Stimulated activated CD4-positive, alpha-beta T cell treated with anti-CD3 and anti-CD28 coated beads, Interleukin-2, amount 100 ng/mL, for 48 hours (primary cell): ENCODE measurements around the gene MAGI1.

Experiments used
- DNase-seq, 2 donors: peaks; one replicate each; pipeline ENCODE4 v3.0.0-alpha.2; 2020

The MAGI1 gene

GRCh38 chr3:65493371-65493882 is 545.3 kb downstream of the MAGI1 start:
- DNase-seq, result no peak

GRCh38 chr3:65492249-65492648 is 546.5 kb downstream of the MAGI1 start:
- DNase-seq, result no peak

- DNase-seq, result no peak
These were observed 548.6 kb downstream of the MAGI1 start for GRCh38 chr3:65490114-65490513.

DNA sequence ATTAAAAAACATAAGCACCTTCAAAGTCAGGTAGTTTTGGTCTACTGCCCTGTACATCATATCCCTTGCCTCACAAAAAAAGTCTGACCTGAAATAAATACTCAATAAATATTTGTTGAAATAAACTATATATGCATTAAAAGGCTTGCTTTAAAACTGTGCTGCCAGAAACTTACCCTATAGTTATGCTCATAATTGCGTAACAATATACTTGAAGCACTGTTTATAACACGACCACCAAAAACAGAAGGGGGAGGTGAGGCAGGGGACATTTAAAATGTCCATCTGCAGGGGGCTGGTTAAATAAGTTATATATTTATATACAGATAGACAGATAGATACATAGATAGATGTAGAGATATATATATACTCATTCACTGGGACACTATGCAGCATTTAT is 549.5 kb downstream of the MAGI1 start:
- DNase-seq, result no peak

- no peak for DNase-seq
These were observed 552.8 kb downstream of the MAGI1 start for GRCh38 chr3:65485826-65486469.

DNA sequence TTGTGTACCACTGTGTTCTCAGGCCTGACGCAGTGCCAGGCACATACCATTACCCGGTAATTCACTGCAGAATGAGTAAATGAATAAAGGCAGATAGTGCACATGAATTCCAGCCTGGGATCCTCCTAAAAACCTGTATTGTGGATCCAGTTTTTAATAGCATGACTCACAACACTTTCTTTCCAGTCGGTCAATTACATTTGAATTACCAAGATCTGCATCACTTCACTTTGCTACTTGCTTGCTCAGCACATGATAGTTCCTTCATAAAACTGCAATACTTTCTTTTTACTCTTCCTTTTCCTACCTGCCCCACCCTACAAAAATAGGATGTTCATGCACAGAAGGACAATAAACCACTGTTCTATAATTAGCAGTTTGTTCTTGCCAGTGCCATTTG is 553.8 kb downstream of the MAGI1 start:
- DNase-seq, result no peak

GRCh38 chr3:65483480-65483879 is 555.2 kb downstream of the MAGI1 start:
- no peak for DNase-seq

- DNase-seq, result no peak
These were observed 555.7 kb downstream of the MAGI1 start for GRCh38 chr3:65483011-65483410.

DNA sequence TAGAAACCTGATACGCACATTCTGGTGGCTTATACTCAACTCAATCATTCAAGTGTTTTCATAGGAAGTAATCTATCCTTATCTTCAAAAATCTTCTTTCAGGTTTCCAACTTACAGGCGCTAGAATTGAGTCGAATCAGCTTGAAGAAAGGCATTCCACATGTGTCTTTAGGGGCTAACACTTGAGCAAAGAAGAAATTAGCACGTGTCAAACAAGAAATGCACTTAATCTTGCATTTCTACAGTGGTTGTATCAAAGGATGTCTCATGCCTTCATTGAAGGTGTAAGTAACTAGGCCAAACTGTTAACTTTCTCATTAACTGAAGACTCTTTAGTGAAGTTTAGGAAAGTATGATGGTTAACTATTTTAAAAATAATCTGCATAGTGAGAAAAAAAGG is 557.6 kb downstream of the MAGI1 start:
- no peak for DNase-seq

DNA sequence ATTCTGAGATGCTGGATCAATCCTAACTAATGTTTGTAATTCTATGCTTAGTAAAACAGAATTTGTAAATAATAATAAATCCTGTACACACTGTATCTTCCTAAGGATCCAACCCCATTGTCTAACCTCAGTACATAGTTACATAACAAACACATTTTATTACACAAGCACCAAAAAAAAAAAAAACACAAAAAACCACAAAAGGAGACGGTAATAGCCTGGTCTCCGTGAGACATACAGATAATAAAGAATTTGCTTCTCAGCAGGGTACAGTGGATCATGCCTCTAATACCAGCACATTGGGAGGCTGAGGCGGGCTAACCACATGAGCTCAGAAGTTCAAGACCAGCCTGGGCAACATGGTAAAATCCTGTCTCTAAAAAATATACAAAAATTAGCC is 558.7 kb downstream of the MAGI1 start:
- no peak for DNase-seq

GRCh38 chr3:65478551-65479500 is 559.9 kb downstream of the MAGI1 start:
- DNase-seq, result no peak

DNA sequence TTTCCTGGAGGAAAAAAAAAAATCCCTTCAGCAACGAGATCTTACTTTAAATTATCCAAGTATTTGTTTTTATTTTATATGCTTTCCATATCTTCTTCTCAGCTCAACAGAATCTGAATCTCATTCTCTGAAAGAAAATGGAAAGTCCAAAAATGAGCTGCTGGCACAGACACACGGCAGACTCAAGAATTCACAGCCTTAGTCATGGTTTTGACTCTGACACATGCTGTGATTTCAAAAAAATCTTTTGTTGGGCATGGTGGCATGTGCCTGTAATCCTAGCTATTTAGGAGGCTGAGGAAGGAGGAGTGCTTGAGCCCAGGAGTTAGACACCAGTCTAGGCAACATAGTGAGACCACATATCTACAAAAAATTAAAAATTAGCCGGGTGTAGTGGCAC is 565.0 kb downstream of the MAGI1 start:
- no peak for DNase-seq

DNA sequence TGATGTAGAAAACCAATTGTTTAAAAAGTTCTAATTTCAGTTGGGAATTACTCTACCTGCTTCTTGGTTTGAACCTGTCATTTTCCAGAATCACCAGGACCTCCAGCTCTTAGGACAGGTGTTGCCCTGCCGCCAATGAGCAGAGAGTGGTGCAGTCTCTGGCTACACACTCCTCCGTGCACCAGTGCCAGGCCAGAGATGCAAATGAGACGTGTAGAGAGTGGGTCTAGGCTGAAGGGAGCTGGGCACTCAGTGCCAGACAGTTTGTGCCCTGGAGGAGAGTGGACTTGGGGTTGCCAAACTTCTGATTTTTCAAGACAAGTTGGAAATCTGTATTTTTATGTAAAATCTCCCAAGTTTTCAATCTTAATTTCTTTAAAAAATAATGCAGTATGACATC is 566.2 kb downstream of the MAGI1 start:
- DNase-seq, result no peak

- DNase-seq, result no peak
These were observed 572.3 kb downstream of the MAGI1 start for GRCh38 chr3:65466300-65466988.

DNA sequence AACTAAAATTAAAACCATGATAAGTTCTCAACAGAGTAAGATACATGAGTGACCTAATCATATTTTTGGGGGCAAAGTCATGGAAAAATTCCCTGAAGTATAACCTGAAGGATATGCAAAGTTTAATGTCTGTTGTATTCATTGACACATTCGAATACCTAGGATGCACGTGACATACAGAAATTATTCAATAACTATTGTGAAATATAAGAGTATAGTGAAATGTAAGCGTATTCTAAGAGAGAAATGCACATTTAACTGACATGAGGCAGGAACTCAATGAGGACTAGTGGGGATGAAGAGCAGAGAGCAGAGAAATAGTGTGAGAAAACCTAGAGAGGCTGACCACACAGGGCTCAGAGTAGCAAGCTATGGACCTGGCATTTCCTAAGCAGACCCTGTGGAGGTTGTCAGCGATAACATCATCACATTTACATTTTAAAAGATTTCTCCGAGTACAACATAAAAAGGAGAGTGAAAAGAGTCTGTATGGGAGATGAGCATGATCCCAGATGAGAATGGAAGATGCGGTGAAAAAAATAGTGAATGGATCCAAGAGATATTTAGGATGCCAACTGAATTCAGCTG is 588.8 kb downstream of the MAGI1 start:
- no peak for DNase-seq

DNA sequence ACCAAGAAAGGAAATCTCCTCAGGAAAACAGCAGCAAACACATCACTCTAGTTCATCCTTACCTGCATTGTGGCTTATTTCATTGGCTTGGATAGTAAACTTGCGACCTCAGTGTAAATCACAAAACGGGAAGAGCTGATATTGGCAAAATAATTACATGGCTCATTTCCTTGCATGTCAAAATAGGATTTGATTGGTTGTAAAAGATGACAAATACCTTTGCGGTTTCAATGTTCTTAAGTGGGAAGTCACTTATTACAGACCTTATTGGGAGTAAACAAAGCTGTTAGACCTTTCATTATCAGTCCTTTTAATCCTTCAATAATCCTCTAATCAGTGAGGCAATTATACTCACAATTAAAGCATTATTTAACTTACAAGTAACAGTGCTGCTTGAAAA is 590.6 kb downstream of the MAGI1 start:
- DNase-seq, result no peak

DNA sequence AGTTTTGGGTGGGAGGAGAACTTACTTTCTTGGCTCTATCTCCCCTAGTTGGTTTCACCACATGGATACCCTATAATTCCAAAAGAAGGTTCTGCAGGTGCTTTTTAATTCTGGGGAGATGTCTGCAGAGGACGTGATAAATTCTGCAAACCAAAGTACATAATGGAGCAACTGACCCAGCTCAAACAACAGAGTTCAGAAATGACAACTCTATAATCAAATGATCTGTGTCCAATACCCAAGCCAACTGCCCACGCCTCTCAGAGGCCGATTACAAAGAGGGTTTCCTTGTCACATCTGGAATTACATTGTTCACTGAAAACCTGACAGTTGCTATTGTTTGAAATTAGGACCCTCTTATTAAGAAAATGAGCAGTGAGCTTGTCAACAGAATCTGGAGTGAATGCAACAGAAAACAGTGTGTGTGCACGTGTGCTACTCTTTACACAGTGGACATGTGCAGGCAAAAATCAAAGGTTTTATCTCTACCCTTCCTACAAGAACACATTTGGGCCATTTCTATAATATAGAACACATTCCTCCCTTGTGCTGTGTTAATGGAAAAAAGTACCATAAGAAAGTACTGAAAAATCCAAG is 593.0 kb downstream of the MAGI1 start:
- DNase-seq, result no peak

- no peak for DNase-seq
These were observed 594.3 kb downstream of the MAGI1 start for GRCh38 chr3:65444447-65444815.

DNA sequence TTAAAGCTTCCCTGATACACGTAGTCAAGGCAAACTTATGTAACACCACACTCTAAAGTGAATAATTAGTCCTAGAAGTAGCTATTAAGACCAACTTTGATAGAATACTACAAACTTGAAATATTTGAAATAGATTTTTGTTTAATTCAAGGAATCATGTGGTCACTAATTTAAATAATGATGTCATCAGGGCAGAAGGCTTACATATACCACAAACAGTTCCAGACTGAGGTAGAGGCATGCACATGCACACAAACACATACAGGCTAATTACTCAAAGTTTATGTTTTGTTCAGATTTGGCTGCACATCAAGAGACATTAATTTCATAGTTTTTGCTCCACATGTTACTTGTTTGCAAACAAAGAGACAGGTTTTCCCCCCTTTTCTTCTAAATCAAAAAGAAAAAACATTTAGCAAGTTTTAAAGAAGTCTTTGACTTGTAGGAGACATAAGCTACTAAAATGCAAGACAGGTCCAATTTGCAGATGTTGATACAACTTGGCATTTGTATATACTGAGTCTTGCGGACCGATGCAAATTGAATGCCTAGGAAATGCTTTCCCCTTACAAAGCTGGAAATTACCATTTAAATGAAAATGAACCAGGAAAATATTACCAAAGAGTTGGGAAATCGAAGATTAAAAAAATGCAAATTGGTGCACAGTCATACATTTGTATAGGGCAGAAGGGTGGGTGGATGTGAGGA is 594.8 kb downstream of the MAGI1 start:
- no peak for DNase-seq

DNA sequence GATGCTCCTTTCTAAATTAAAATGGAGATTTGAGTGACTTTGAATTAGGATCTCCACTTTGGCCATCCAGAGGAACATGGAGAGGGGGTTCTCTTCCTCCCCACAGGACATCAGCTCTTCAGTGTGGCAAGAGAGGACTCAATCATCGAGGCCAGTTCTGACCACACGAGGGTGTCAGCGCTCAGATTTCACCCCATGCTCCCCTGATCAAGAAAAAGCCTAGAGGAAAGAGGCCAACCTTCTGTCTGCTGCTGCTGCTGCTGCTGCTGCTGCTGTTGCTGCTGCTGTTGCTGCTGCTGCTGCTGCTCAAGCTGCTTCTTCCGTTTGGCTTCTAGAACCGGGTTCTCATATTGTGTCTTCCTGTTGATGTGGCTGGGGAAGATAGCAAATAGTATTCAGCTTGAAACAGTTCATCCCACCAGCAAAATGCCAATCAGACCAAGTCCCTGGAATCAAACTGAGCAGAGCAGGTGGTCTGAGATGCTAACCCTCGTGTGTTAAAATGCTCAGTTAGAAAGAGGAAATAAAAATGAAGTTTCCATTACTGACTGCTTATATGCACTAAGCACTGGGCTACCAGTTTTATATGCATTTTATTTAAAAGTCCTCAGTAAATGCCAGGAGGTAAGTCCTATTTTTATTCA is 599.0 kb downstream of the MAGI1 start:
- no peak for DNase-seq

DNA sequence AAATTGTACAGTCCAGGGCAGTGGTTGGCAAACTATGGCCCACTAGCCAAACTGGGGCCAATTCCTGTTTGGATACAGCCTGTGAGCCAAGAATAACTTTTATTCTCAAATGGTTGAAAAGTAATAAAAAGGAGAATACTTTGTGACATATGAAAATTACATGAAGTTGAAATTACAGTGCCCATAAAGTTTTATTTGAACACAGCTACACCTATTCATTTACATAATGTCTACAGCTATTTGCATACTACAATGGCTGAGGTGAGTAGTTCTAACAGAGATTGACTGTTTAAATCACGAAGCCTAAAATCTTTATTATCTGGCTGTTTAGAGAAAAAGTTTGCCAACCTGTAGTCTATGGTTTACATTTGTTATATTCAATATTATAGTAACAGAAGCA is 600.1 kb downstream of the MAGI1 start:
- DNase-seq, result no peak

DNA sequence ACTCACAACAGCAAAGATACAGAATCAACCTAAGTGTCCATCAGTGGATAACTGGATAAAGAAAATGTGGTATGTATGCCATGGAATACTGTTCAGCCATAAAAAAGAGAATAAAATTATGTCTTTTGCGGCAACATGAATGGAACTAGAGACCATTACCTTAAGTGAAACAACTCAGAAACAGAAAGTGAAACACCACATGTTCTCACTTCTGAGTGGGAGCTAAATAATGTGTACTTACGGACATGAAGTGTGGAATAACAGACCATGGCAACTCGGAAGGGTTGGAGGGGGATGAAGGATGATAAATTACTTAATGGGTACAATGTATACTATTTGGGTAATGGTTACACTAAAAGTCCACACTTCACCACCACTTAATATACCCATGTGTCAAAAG is 600.6 kb downstream of the MAGI1 start:
- DNase-seq, result no peak
